Thymus (tissue), 2 donors: ENCODE results near the gene ASF1A. TPM values are rescaled to one million over a fixed set of nuclear protein-coding genes. Genes with fewer than 3 reads are reported as not detected.

Experiments
- polyA plus RNA-seq: library from polyadenylated mRNA; stranded (reverse); fragments of 200-250 nt; gene quantifications from one replicate; pipeline ENCODE4 v1.2.3, GENCODE V29; 2013
- total RNA-seq: library from RNA; stranded (reverse); fragments of 120-200 nt; gene quantifications from one replicate; pipeline ENCODE4 v1.2.4, GENCODE V29; 2013
- donor health status: healthy.

Gene ASF1A
- total and polyA plus RNA-seq, 2 donors = 39.8 to 41.4 TPM

Other genes starting within 250 kb of the ASF1A start
- 44.3 TPM for gene CEP85L, start 242.6 kb upstream of the ASF1A start, total RNA-seq
- 24.6 TPM for gene CEP85L, start 242.6 kb upstream of the ASF1A start, polyA plus RNA-seq
- 12.2 TPM for gene MCM9, start 41.0 kb downstream of the ASF1A start, total RNA-seq
- gene MCM9, start 41.0 kb downstream of the ASF1A start, polyA plus RNA-seq = 7.6 TPM
- 1.4 TPM for gene FAM184A, start 184.5 kb downstream of the ASF1A start, total RNA-seq
- gene FAM184A, start 184.5 kb downstream of the ASF1A start, polyA plus RNA-seq = 3.3 TPM